GM12872 (cell line): Measurements from ENCODE around the gene CIDEC.

Experiments
- CTCF ChIP-seq: IDR thresholded peaks from 3 replicates; pipeline ENCODE4 v1.5.1; 2011; ENCODE audit warnings: low read depth, mild to moderate bottlenecking, low read length, moderate library complexity; ENCODE audit not compliant: insufficient read depth

The CIDEC gene

GRCh38 chr3:9834520-9835380 is 45.3 kb downstream of the CIDEC start:
- TF ChIP-seq CTCF = no peak

- no peak for TF ChIP-seq CTCF
Measured at GRCh38 chr3:9833078-9833477, 47.0 kb downstream of the CIDEC start.

GRCh38 chr3:9831253-9831652 is 48.8 kb downstream of the CIDEC start:
- no peak for TF ChIP-seq CTCF

- TF ChIP-seq CTCF = no peak
Measured at GRCh38 chr3:9828801-9829755, 51.0 kb downstream of the CIDEC start.

- peak; percentile 40 for TF ChIP-seq CTCF
Measured at GRCh38 chr3:9826815-9827573, 53.1 kb downstream of the CIDEC start.

GRCh38 chr3:9825451-9826040 is 54.5 kb downstream of the CIDEC start:
- no peak for TF ChIP-seq CTCF
